Adipose tissue (tissue), 3 donors: Measurements from ENCODE around the gene GABRG3. TPM values are rescaled to one million over a fixed set of nuclear protein-coding genes. Genes with fewer than 3 reads are reported as not detected.

Source experiments
- H3K27ac ChIP-seq: one replicate; pipeline ENCODE4 v1.5.1; 2013; ENCODE audit warnings: low read depth, low read length
- WGBS, 3 donors: extraction: QIAGEN DNeasy Blood & Tissue Kit; methylation state at CpG; one replicate each; pipeline ENCODE4 v1.1.7; 2013; 5-methylcytosine and 5-hydroxymethylcytosine counted together
- polyA plus RNA-seq, 3 donors: library from polyadenylated mRNA; stranded (reverse); fragments of 200-250 nt; gene quantifications; one replicate each; pipeline ENCODE4 v1.2.3, GENCODE V29; 2013
- donor health status: healthy with polysubstance abuse.
- donor health status: Bipolar disorder and iron deficiency.
- donor health status: healthy.

Gene GABRG3
- polyA plus RNA-seq, 3 donors, result not detected

GRCh38 chr15:27196691-27197090 is 225.7 kb downstream of the GABRG3 start:
- H3K27ac ChIP-seq, result no peak overlapping the region
- WGBS, 3 donors, result 61 to 73% (median 71%) methylated on average over 6 of the region's 6 CpGs

- 71 to 81% (median 81%) methylated on average over 3 of the region's 3 CpGs for WGBS, 3 donors
Observed at GRCh38 chr15:27201425-27201824, 230.4 kb downstream of the GABRG3 start.

GRCh38 chr15:27210176-27210575 is 239.2 kb downstream of the GABRG3 start:
- H3K27ac ChIP-seq, result no peak overlapping the region
- WGBS, 3 donors, result 74 to 86% (median 86%) methylated on average over 10 of the region's 10 CpGs

More at GRCh38 chr15:27201425-27201824, 230.4 kb downstream of the GABRG3 start:
- H3K27ac ChIP-seq, result no peak overlapping the region

DNA sequence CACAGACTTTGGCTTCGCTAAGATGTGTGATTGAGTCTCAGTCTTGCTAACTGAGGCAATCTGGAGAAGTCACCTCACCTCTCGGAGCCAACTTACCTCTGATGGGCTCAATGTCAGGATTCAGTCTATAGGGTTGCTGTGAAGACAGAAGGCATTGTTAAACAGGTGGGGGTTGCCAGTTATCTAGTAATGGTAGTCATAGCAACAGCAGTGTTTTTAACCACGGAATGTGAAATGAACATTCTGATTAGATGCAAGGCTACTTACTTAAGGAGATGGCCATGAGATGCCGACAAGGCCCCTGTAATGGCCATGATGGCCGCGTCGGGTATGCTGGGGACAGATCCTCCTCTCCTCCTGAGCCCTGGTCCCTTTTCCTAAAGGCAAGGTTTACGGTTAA is 243.1 kb downstream of the GABRG3 start:
- WGBS, 3 donors, result 61 to 87% (median 74%) methylated on average over 8 of the region's 8 CpGs
- no peak overlapping the region for H3K27ac ChIP-seq

- no peak overlapping the region for H3K27ac ChIP-seq
- WGBS, 3 donors, result 71 to 76% (median 72%) methylated on average over 3 of the region's 3 CpGs
Observed at GRCh38 chr15:27214961-27215360, 244.0 kb downstream of the GABRG3 start.

- WGBS, 3 donors, result 76 to 83% (median 78%) methylated on average over 8 of the region's 8 CpGs
- no peak overlapping the region for H3K27ac ChIP-seq
Observed at GRCh38 chr15:27218426-27218825, 247.4 kb downstream of the GABRG3 start.

DNA sequence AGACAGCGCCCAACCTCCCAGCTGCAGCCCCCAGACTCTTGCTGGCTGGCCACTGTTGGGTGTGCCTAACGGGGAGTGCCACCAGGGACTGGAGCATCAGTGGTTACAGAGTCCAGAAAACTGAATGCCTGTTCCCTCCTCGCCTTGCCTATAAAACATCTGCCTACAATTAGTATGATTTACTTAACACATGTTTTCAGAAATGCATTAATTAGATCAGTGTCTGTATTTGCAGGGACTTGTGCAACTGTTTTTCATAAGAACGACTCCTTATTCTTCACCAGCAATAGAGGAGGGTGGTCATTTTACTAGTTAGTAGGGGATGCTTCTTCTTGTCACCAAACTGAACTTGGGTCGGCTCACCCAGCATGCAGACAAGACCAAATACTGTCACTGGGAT is 248.7 kb downstream of the GABRG3 start:
- 65 to 80% (median 76%) methylated on average over 5 of the region's 5 CpGs for WGBS, 3 donors

GRCh38 chr15:27220199-27220598 is 249.2 kb downstream of the GABRG3 start:
- WGBS, 3 donors, result 55 to 62% (median 57%) methylated on average over 4 of the region's 4 CpGs
- H3K27ac ChIP-seq, result no peak overlapping the region

More for the DNA sequence above, 248.7 kb downstream of the GABRG3 start:
- H3K27ac ChIP-seq, result no peak overlapping the region

- WGBS, 3 donors, result 65 to 70% (median 67%) methylated on average over 4 of the region's 4 CpGs
- H3K27ac ChIP-seq, result no peak overlapping the region
Observed at GRCh38 chr15:27222479-27222878, 251.5 kb downstream of the GABRG3 start.

DNA sequence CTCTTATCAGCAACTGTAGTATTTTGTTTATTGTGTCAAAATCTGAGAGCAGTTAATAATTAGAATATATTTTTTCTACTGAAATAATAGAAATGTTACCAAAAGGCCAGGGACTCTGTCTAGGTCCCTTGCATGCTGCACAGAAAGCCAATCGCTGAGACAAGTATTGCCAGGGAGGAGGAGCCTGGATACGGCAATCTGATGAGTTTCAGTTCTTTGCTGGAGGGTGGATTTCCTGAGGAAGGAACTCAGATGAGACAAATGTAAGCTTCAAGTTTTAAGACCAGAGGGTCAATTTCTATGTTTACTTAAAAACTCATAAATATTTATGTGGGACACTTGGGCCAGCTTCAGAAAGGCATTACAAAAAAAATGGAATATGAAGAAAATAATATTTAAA is 252.2 kb downstream of the GABRG3 start:
- WGBS, 3 donors, result 10 to 46% (median 18%) methylated on average over 2 of the region's 2 CpGs

DNA sequence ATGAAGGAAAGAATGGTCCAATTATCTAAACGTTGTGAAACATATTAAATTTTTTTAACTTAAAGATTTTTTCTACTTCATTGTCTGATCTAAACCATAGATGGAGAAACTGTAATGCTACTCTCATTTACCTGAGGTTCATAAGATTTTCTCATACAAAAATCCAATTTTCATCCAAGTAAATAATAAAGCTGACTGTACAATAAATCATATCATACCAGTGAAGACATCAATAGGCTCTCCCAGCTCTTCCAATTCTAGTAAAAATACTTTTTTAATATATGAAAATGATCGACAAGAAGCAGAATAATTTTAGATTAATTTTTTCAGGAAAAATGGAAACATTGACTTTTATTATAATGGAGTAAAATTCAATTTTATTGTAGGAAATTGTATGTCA is 260.8 kb downstream of the GABRG3 start:
- 27 to 72% (median 70%) methylated on average over 2 of the region's 2 CpGs for WGBS, 3 donors

More for the DNA sequence above, 252.2 kb downstream of the GABRG3 start:
- H3K27ac ChIP-seq, result no peak overlapping the region

GRCh38 chr15:27232876-27233275 is 261.9 kb downstream of the GABRG3 start:
- H3K27ac ChIP-seq, result no peak overlapping the region
- 66 to 79% (median 73%) methylated on average over 4 of the region's 4 CpGs for WGBS, 3 donors

More for the DNA sequence above, 260.8 kb downstream of the GABRG3 start:
- no peak overlapping the region for H3K27ac ChIP-seq

DNA sequence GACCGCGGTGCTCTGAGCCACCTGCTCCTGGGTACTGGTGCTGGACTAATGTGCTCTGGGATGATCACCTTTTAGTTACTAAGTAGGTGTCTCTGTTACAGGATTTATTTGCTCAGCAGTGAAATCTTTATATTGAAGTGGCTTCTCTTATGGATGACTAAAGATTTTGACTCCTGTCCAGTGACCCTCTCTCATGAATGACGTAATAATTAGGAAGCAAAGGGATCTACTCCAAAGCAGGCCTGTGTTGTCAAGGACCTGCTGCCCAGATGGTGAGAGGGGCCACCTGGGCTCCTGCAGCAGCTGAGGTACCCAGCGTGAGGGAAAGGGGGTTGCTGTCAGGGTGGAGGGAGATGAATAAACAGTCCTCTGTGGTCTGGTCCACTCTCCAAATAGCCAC is 263.6 kb downstream of the GABRG3 start:
- H3K27ac ChIP-seq, result no peak overlapping the region
- WGBS, 3 donors, result 74 to 84% (median 78%) methylated on average over 4 of the region's 4 CpGs

DNA sequence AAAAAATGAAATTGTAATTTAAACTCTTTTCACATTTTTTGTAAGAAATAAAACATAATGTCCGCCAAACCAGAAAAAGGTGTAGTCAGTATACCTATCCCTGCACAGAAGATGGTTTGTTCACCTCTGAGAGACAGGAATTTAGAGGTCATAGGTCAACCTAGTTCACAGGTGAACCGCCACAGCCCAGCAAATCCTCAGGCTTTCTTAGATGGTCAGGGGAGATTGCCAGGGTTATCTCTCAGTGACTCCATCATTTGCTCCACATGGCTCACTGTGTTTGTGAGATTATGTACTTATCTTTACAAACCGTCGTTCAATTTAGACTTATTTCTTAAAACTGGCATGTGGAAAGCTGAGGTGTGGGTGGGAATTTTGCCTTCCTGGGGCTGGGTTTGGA is 264.2 kb downstream of the GABRG3 start:
- WGBS, 3 donors, result 42 to 65% (median 61%) methylated on average over 4 of the region's 4 CpGs
- no peak overlapping the region for H3K27ac ChIP-seq

GRCh38 chr15:27235681-27236080 is 264.7 kb downstream of the GABRG3 start:
- no peak overlapping the region for H3K27ac ChIP-seq
- WGBS, 3 donors, result 21 to 27% (median 25%) methylated on average over 2 of the region's 2 CpGs

DNA sequence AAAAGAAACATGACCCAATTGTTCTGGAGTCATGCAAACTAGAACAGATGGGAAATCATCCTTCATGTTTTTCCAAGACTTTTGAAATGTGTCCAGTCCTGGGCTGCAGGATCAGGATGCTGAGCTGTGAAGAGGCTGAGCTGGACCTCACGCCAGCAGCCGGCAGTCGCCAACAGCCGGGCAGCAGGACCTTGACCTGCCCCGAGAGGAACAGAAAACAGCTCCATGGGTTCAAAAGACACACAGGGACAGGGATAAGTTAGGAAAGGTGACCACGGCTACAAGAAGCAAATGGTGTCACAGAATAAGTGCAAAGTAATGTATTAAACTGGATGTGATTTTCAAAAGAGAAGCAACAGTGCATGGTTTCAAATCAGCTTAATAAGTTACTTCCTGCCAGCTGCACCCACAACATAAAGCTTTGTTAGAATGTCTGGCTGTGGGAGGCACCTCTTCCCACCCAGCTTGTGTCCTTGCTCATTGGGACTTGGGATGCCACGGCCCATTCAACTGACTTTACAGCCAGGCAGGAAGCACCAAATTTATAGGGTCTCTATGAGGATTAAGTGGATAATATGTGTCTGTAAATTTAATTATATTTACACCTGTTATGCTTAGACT is 266.4 kb downstream of the GABRG3 start:
- 57 to 70% (median 67%) methylated on average over 7 of the region's 7 CpGs for WGBS, 3 donors
- H3K27ac ChIP-seq, result no peak overlapping the region

GRCh38 chr15:27238209-27238608 is 267.2 kb downstream of the GABRG3 start:
- WGBS, 3 donors, result 66 to 74% (median 67%) methylated on average over 12 of the region's 12 CpGs
- H3K27ac ChIP-seq, result no peak overlapping the region

DNA sequence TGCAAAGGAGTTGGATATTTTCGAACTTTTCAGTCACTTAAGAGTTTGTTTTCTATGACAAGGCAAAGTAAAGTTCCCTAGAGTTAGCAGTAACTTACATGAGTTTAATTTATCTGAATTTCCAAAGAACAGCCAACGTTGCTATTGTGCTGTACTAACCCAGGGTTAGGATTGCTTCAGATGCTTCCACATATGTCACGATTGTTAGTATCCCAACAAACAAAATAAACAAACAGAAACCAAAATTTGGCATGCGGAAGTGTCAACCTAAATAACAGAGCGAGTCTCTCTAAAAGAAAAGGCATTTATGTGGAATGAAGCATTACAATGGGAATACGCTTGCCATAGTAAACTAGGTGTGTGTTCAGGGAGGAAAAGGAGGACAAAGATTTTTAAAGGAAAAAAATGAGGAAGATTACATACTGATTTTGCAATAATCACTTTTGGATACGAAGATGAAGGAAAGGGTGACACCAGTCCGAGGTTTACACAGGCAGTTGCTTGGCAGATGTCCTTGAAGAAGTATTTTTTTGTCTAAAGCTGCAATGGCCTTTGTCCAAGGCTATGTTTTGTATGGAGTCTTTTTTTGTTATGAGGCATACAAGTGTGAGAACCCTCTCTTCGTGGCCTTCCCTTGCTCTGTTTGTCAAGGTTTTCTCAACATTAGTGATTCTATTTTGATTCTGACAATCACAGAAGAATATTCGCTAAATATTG is 267.9 kb downstream of the GABRG3 start:
- no peak overlapping the region for H3K27ac ChIP-seq
- WGBS, 3 donors, result 49 to 71% (median 69%) methylated on average over 10 of the region's 10 CpGs

- H3K27ac ChIP-seq, result no peak overlapping the region
- WGBS, 3 donors, result 51 to 64% (median 53%) methylated on average over 2 of the region's 2 CpGs
Observed at GRCh38 chr15:27241943-27242342, 271.0 kb downstream of the GABRG3 start.

DNA sequence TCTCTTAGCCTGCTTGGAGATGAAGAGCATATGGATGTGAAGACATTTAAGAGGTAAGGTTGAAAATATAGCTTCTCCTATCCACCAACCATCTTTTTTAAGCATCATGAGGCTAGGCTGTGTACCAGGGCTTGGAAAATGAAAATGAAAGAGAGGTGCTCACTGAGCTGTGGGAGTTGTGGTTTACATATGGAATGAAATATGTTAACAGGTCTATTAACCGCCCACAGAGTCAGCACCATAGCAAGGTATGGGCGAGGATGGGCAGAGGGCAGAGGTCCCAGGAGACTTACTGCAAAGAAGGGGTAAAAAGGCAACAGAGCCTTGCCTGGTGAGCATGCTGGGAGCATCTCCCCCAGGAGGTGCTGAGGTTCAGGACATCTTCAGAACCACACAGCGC is 273.1 kb downstream of the GABRG3 start:
- no peak overlapping the region for H3K27ac ChIP-seq
- 79 to 85% (median 81%) methylated on average over 3 of the region's 3 CpGs for WGBS, 3 donors
